ENCODE measurements around the gene CLASP1.
"Not testable (repeated sequence)": the region's sequence is repeated elsewhere in the genome, so short reads cannot be mapped to it uniquely, and the experiment has no call there.

Gene CLASP1

DNA sequence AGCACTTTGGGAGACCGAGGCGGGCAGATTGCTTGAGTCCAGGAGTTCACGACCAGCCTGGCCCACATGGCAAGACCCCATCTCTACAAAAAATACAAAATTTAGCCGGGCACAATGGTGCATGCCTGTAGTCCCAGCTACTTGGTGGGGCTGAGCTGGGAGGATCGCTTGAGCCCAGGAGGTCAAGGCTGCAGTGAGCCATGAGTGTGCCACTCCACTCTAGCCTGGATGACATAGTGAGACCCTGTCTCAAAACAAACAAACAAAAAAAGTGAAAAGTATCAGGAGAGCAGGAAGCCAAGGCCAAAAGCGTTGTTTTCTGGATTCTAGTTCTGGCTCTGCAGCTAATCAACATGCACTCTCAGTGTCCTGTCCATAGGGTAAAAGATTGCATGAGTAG, 10.7 kb upstream of the CLASP1 start:
- DNase-seq = no peak

DNA sequence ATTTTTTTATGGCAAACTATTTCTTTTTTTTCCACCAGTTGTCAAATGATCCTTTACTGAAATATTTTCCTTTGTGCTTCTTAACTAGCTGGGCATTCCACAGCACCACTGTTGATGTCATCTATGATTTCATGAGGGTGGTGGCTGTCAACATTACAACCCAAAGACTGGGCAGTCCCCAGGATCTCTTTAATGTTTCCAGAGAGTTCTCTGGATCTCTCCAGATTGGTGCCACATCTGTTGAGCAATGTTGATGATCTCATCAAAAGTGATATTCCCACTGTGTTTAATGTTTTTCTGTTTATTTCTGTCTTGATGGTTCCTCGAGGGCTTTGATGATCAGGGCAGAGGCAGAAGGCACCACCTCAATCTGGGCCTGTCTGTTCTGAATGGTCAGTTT, 9.1 kb upstream of the CLASP1 start:
- DNase-seq = not testable (repeated sequence)

DNA sequence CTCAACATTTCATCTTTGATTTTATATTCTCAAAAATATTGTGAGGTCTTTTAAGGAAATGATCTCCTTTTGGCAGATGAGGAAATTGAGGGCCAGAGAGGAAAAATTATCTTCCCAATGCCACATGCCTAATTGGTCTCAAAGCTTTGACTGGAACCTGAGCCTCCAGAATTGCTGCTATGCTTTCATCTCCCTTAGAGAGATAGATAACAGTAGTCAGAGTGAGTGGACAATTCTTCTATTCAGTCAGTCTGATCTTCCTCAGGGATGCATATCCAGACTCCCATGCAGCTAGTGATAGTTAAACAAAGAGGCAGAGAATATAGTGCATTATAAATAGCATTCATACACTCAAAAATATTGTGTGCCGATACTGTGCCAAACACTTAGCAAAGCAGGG, 3.8 kb upstream of the CLASP1 start:
- no peak for DNase-seq

DNA sequence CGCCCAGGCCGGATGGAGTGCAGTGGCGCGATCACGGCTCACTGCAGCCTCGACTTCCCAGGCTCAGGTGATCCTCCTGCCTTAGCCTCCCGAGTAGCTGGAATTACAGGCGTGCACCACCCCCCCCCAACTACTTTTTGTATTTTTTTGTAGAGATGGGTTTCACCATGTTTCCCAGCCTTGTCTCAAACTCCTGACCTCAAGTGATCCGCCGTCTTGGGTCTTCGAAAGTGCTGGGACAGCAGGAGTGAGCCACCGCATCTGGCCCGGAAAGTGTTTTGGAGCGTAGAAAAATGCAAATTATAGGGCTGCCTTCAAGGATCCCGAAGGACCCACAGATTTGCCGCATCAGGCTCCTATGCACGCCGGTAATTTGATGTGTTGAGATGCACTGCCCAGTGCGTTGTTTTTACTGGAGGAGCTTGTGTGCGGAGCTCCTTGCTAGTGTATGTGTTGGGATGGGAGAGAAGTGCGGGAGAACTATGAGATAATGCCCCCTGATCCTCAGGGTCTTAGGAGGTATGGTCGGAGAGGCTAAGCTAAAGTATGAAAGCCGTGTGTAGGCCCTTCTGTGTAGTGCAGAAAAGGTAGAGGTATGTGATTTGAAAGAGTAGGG, 1.2 kb upstream of the CLASP1 start:
- DNase-seq = peak; percentile 8 to 16

DNA sequence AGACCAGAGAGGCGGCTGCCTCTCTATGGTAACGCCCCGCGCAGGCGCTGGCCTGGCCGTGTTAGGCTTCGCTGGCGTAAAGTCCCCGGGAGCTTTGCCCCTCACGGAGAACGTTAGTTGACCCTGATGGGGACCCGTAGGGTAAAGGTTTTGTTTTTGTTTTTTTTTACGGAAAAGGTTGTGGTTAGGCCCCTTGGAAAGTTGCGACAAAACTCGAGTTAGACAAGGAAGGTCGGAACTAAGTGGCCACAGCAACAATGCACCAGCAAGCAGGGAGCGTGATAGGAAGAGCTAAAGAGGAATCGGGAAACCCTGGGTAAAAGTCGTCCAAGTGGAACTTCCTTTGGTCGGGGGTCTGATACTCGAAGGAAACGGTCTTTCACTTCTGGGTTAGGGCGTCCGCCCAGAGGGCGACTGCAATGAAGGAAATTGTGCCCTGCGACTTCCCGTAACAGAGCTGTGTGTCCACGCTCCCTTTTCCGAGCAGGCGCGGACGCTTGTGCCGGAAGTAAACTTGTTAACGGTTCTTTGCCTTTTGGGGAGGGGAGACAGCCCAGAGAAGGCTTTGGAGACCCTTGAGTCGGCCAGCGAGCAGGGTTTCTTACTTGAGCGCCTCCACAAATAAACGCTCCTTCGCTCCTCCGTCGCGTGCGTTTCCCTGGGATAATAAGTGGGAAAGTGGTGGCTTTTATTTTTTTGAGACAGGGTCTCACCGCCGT, 493 bp upstream of the CLASP1 start:
- DNase-seq = peak; percentile 89 to 90

DNA sequence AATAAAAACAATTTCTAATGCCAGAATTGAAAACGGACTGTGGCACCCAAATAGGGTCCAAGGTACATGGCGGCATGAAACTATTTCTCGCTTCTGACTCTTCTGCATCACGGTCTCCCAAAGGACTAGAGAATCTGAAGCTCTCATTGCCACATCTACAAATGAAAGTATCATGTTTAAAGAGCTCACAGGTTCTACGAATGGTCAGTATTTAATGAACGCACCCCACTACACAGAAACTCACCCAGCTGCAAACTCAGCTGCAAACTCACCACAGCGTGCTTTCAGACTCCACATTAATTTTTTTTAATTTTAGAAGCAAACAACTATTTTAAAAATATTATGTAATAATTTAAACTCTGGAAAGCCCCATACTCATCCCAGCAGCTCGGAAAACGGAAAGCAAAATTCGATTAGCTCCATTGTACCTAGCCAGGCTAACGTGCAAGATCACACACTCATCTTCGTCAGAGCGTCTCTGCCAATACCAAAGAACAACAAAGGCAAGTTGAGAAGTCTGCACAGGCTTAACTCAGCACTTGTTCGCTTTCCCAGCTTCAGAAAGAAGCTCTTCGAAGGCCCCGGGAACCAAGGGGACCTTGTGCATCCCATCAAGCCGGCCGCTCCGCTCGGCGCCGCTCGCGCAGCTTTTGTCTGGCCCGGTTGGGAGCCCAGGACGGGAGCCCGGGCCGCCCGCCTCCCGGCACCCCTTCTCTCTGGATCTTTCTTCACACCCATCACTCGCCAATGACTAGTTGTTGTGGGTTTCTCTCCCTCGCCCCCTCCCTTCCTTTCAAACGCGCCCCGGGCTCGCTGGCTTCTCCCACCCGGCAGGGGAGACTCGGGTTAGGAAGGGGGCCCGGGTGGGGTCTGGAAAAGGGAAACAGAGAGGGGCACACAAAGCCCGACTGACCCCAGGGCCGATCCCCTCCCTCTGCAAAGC, 785 bp downstream of the CLASP1 start:
- DNase-seq = peak; percentile 20 to 31

DNA sequence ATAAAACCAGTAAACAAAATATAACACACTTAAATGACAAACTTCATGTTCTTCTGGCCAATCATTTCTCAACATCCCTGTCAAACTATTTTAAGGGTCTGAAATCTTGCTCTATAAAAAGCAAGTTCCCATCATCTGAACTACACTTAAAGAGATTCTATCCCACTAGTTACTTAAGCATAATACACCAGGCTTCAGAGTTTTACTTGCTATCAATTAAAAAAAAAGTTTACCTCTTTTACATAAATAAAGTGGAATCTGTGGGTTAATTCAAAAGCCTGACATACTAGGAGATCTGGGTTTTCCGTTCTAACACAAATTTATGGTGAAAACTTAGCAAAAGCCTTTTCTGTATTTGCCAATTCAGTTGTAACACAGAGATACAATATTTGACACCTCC, 1.9 kb downstream of the CLASP1 start:
- no peak for DNase-seq

DNA sequence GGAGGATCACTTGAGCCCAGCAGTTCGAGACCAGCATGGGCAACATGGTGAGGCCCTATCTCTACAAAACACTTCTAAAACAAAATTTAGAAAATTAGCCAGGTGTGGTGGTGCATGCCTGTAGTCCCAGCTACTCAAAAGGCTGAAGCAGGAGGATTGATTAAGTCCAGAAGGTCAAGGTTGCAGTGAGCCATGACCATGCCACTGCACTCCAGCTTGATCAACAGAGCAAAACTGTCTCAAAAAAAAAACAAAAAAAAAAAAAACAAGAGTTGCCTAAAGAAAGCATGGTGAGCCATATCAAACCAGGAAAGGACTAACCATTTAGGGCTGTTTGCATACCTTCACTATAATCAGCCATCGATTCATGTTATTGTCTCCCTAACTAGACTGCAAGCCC, 4.5 kb downstream of the CLASP1 start:
- no peak for DNase-seq

DNA sequence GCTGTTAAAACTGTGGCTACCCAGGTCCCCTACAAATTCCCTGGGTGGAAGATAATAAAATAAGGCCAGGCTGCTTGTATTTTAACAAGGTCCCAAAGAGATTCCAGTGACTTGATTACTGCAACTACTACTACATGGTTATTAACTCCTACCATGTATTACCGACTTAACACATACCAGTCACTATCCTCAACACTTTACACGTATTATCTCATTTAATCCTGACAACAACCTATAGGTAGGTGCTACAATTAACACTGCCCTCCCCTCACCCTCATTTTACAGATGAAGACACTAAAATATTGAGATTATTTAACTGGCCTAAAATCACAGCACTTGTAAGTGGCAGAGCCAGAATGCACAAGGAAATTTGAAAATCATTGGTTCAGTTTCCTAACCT, 5.4 kb downstream of the CLASP1 start:
- DNase-seq = no peak

DNA sequence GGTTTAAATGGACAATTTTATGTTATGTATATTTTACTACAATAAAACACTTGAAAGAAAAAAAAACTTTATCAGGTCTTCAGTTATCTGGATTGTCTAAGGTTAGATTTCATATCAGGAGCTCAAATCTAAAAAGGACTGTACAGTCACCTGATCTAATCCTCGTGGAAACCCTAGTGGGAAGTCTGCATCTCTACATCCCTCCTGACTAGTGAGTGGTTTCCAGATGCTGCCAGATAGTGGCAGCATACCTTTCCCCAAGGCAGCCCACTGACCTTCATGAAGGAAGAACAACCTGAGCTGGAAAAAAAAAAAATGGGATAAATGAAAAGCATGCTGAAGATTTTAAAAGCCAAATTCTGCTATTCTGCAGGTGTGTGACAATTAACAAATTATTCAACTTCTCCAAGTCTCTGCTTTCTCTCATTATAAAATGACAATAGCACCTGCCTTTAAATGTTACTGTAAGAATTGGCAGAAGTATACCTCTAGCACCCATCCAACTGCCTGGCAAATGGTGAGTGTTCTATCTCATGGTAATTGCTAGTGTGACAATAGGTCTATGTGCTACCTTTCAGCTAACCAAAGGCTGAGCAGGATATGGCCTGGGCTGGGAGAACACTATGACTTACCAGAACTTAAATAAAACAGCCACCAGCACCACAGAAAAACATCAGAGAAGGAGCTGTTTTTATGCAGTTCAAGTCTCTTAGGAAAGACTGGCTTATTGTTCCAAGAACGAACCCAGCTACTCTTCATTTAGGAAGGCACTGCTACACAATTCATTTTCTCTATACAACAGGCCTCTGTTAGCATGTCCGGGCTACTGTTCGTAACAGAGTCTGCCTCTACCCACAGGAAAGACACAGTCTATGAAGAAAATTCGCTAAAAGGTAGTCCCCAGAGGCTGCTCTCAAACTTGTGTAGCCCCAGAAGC, 8.6 kb downstream of the CLASP1 start:
- no peak for DNase-seq

DNA sequence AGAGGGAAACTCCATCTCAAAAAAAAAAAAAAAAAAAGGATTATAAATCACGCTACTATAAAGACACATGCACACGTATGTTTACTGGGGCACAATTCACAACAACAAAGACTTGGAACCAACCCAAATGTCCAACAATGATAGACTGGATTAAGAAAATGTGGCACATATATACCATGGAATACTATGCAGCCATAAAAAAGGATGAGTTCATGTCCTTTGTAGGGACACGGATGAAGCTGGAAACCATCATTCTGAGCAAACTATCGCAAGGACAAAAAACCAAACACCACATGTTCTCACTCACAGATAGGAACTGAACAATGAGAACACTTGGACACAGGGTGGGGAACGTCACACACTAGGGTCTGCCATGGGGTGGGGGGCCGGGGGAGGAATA, 9.4 kb downstream of the CLASP1 start:
- DNase-seq = not testable (repeated sequence)

DNA sequence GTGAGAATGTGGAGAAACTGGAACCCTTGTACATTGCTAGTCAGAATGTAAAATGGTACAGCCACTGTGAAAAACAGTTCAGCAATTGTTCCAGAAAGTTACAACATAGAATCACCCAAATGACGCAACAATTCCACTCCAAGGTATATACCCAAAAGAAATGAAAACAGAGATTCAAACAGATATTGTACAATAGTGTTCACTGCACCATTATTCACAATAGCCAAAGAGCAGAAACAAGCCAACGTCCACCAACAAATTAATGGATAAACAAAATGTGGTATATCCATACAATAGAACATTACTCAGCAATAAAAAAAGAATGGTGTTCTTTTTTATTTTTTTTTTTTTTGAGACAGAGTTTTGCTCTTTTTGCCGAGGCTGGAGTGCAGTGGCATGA, 10.9 kb downstream of the CLASP1 start:
- DNase-seq = no peak

DNA sequence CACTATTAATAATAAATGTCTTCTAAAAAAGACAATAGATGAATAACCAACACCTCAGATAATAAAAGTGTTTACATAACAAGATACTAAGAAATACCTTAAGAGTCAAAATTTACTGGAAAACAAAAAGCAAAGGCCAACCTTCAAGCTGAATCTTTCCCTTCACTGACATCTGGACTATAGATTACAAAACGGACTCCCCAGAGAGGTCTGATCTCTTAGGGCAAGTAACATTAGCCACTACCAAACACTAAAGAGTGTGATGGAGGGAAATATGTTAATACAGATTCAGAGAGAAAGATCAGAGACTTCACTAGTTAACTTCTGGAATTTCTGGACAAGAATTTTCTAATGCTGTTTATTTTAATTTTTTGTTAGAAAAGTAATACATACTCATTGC, 13.9 kb downstream of the CLASP1 start:
- no peak for DNase-seq

DNA sequence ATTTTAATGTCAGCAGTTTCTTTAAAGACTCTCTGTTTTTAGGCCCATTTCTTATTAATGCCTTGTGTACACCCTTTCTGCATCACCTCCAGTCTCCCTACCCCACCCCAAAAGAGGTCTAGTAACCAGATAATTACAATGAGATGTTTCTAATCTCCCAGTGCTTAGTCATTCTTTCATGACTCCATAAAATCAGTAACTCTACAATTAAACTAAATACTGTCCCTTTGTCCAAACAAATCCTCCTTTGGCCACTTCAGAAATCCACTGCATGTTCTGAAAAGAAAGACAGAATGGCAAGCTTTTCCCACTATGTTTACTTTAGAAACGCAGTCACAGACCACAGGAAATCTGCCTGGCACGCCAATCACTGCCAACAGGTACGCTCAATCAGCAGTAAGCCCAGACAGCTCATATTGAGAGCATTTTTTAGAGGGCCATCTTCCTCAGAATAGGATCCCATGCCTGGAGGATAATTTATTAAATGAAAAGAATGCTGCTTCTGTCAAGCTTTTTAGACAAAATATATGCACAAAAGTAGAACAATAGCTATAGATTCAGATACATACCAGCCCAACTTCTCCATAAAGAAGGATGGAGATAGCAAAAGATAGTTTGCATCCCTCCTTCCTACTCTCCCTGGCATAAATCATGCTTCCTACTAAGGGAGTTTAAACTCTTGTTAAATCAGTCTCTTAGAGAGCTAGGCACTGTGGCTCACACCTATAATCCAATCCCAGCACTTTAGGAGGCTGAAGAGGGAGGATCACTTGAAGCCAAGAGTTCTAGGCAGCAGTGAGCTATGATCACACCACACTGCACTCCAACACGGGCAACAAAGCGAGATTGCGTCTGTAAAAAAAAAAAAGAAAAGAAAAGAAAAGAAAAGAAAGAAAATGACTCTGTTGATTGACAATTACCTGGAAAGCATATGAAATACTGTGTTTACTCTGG, 14.6 kb downstream of the CLASP1 start:
- DNase-seq = no peak

DNA sequence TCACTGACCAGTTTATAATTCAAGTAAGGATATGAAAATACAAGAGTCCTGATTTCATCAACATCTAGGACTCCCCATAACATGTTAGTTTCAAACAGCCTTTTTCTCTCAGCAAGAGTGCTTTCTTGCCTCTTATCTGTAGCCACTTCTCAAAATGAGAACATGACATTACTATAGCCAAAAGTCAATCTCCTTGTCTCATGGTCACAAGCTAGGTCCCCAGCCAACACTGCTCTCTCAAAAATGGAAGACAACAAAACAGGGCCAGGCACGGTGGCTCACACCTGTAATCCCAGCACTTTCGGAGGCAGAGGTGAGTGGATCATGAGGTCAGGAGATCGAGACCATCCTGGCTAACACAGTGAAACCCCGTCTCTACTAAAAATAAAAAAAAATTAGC, 15.8 kb downstream of the CLASP1 start:
- no peak for DNase-seq

DNA sequence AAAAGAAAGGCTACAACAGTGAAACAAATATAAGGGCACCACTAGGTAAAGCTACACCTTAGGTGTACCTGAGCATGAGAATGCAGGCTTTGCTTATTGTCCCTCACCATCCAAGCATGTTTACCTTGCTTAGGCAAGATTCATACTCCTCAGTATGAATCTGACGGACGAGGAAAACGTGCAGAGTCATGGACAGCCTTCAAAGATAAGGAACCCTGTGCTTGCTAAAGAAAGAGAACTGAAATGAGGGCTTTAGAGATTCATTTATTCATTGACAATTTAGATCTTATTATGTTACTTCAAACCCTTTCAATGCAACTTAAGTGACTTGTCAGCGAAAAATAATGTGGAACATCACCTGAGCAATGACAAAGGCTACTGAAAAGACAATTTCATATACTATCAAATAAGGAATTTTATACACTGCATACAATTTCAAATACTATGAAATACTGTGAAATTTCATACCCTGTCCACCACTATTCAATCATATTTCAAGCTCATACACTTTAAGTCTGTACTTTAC, 21.7 kb downstream of the CLASP1 start:
- DNase-seq = no peak

DNA sequence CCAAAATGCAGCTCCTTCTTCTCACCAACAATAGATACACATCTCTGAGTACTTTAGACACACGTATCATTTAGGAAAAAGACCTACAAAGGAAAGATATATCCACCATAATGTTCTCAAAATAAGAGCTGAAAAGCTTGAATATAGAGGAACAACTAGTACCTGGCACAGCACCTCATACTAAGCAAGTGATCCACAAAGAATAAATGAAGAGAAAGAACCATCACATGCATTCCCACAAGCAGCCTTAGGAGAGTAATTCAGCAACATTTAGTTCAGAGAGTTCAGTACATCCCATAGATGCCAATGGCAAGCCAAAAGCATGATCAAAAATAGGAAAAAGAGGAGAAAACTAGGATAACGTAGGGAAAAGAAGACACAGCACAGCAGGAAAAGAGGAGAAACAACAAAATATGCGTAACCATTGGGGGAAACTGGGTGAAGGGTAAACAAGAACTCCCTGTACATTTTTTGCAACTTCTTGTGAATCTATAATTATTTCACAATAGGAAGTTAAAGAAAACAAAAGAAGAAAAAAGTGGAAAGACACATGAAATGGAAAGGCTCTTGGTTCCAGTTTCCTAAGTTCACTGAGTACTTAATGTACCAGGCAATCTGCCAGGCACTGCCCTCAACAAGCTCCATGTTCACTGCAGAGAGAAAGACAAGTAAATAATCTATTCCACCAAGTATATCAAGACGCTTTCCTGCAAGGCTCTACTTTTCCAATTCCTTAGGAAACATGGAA, 22.3 kb downstream of the CLASP1 start:
- no peak for DNase-seq

DNA sequence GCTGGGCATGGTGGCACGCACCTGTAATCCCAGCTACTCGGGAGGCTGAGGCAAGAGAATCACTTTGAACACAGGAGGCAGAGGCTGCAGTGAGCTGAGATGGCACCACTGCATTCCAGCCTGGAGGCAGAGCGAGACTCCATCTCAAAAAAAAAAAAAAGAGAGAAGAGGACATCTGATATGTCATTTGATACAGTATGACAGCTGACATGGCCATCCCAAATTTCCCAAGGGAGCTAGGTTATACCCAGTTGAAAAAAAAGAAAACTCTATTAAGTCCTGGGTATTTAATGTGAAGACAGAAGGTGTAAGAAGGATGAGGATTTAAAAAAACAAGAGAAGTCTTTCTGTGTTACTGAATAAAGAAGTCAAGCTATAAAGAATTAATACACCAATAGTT, 23.3 kb downstream of the CLASP1 start:
- no peak for DNase-seq

DNA sequence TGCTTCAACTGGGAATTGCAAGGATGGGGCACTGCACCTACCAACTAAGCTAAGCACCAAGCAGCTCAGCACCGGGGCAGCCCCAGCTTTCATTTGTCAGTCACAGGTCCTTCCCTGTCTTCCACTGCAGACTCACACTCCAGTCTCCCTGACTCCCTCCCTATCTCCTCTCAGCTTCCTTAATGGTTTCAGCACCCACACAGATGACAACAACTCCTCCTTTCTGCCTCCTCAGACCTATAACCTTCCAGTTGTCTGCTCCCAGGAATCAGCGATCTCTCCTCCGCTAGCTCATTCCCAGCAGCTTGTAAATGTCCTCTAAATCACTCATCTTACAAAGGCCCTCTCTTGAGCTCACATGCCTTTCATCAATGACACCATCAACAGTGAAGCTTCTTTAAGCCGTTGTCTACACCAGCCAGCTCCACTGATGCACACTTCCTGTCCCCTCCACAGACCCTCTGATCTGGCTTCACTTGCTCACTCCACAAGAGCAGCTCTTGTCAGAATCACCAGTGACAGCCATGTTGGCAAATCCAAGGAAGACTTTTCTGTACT, 32.1 kb downstream of the CLASP1 start:
- DNase-seq = no peak

DNA sequence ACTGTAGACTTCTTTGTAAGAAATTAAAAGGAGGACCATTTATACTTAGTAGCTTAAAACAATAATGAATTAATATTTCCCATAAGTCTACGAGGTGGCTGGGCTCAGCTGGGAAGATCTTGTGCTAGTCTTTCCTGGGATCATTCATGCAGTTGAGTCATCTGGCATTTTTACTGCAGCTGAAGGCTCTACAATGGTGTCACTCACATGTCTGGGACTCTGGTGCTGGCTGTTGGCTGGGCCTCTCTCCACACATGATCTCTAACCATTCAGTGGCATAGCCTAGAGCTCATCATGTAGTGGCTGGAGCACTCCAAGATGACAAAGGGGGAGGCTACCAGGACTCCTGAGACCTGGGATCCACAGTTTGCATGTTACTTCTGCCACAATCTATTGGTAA, 35.5 kb downstream of the CLASP1 start:
- DNase-seq = no peak

All from stimulated activated CD4-positive, alpha-beta T cell treated with anti-CD3 and anti-CD28 coated beads, Interleukin-2, amount 100 ng/mL, for 48 hours (primary cell).